ENCODE measurements around the gene MACC1. TPM values are rescaled to one million over a fixed set of nuclear protein-coding genes. Genes with fewer than 3 reads are reported as not detected.
A peak's percentile ranks its signal among the peaks of the same experiment; 100 is the strongest.

Gene MACC1
- total and polyA plus RNA-seq, 10 of the 15 experiments (the other 5 are each of a cell fraction or from before 2014, with no cell fraction given): 6.0 to 61.1 (median 12.7) TPM

- H3K9ac ChIP-seq (ENCODE audit: control insufficient read depth, insufficient read depth, low read length): no peak overlapping the region
- FAIRE-seq (no peak), DNase-seq (ENCODE audit: low read depth, low spot score) (no peak), ATAC-seq (no peak)
- no peak overlapping the region for H3K4me2 ChIP-seq (ENCODE audit: control insufficient read depth, insufficient read depth)
- H3K4me3 ChIP-seq: peak overlapping the region; percentile 31; the same call in 1 of the 2 replicates
- TF ChIP-seq LARP7 (IDR thresholded peaks at IDR 0.05) (0 out of 2 replicates have a peak, but pooled peaks have one; percentile 24), ZBTB33 (IDR thresholded peaks at IDR 0.05) (no peak), ZNF274 (IDR thresholded peaks at IDR 0.05; ENCODE audit: insufficient read depth, insufficient read length) (no peak), ZNF217 (IDR thresholded peaks at IDR 0.05) (peak; percentile 64; the same call in 1 of the 2 replicates)
- no TSS peak for BruUV-seq (replicated peaks)
- H3K36me3 ChIP-seq (ENCODE audit: control insufficient read depth in 2 of 2, insufficient read depth in 2 of 2, low read length in 1 of 2): peaks cover 0 to 8% of the 10 kb centered on the region in 2 experiments; a peak in 2 of 4 replicates
- H3K9me3 ChIP-seq (replicated peaks; ENCODE audit: control insufficient read depth, insufficient read depth, low read length): peaks cover 33% of the 10 kb centered on the region
- H3K4me1 ChIP-seq (ENCODE audit: control insufficient read depth, insufficient read depth, low read length): peaks cover 5% of the 10 kb centered on the region
- 96% methylated on average over 1 of the region's 1 CpG for WGBS (ENCODE audit: insufficient coverage, insufficient replicate concordance, low lambda C conversion rate, missing lambda C conversion rate)
- ChIA-PET SMC1A (ENCODE audit: uncharacterized antibody, unreplicated experiment) (interaction anchor here (1.0 to 16.9 kb wide), 18 partner anchors 9 to 119 kb away, joined by 3 to 474 read pairs (median 7); partner anchors contain the start of gene ITGB8), POLR2A (interaction anchor here (1.0 to 3.6 kb wide), 10 partner anchors 8 to 123 kb away, joined by 3 to 49 read pairs (median 4); partner anchors contain the start of gene ITGB8), CTCF (interaction anchor here (0.9 to 2.6 kb wide), 9 partner anchors 11 to 116 kb away, joined by 3 to 11 read pairs (median 7); no protein-coding TSS in a partner anchor), RAD21 (ENCODE audit: unreplicated experiment) (interaction anchor here (0.5 to 2.9 kb wide), 15 partner anchors 11 to 117 kb away, joined by 3 to 19 read pairs (median 6); partner anchors contain the start of gene ITGB8)
- H3K79me2 ChIP-seq (ENCODE audit: control insufficient read depth, insufficient read depth, low read length): peaks cover 77% of the 10 kb centered on the region
- H2AFZ ChIP-seq (ENCODE audit: control insufficient read depth, low read depth, low read length): no peak overlapping the region
- H3K27me3 ChIP-seq (replicated peaks in 1 of 2; ENCODE audit: control insufficient read depth in 2 of 2, insufficient read depth in 2 of 2, low read length in 1 of 2): no peaks in the 10 kb centered on the region
- intact Hi-C loops (cut with micrococcal nuclease; ENCODE audit: unreplicated experiment) (no loop called here), in situ Hi-C loops (cut with MboI) (no loop called here)
- H3K27ac ChIP-seq (ENCODE audit: control insufficient read depth, insufficient read depth): no peak overlapping the region
- no peaks in the 10 kb centered on the region for H4K20me1 ChIP-seq (ENCODE audit: control insufficient read depth, insufficient read depth)
Observed at GRCh38 chr7:20213378-20213777, 3.8 kb downstream of the MACC1 start.

GRCh38 chr7:20211376-20211775 lies 5.8 kb downstream of the MACC1 start:
- in situ Hi-C loops (cut with MboI): no loop called here
- H2AFZ ChIP-seq (ENCODE audit: control insufficient read depth, low read depth, low read length): no peak overlapping the region
- no peaks in the 10 kb centered on the region for H3K4me1 ChIP-seq (ENCODE audit: control insufficient read depth, insufficient read depth, low read length)
- H3K4me2 ChIP-seq (ENCODE audit: control insufficient read depth, insufficient read depth): no peak overlapping the region
- H3K27ac ChIP-seq (ENCODE audit: control insufficient read depth, insufficient read depth): no peak overlapping the region
- no peaks in the 10 kb centered on the region for H4K20me1 ChIP-seq (ENCODE audit: control insufficient read depth, insufficient read depth)
- ATAC-seq (no peak), FAIRE-seq (no peak), DNase-seq (ENCODE audit: low read depth, low spot score) (no peak)
- TF ChIP-seq PAX8 (IDR thresholded peaks at IDR 0.05) (no peak), TAF1 (IDR thresholded peaks at IDR 0.05; ENCODE audit: borderline replicate concordance, low read depth, low read length) (no peak), ELK1 (IDR thresholded peaks at IDR 0.05; ENCODE audit: low read depth, low read length) (no peak), SIN3A (IDR thresholded peaks at IDR 0.05; ENCODE audit: low read depth, low read length) (no peak), REST (IDR thresholded peaks at IDR 0.05; ENCODE audit: low read depth, low read length) (no peak), YY1 (IDR thresholded peaks at IDR 0.05; ENCODE audit: low read depth, low read length) (no peak)
- peaks cover under 1 to 8% of the 10 kb centered on the region in 2 experiments; a peak in 3 of 4 replicates for H3K36me3 ChIP-seq (ENCODE audit: control insufficient read depth in 2 of 2, insufficient read depth in 2 of 2, low read length in 1 of 2)
- 91% methylated on average over 3 of the region's 3 CpGs for WGBS (ENCODE audit: insufficient coverage, insufficient replicate concordance, low lambda C conversion rate, missing lambda C conversion rate)
- H3K27me3 ChIP-seq (replicated peaks in 1 of 2; ENCODE audit: control insufficient read depth in 2 of 2, insufficient read depth in 2 of 2, low read length in 1 of 2): no peaks in the 10 kb centered on the region
- intact Hi-C loops (cut with micrococcal nuclease; ENCODE audit: unreplicated experiment): no loop called here
- no peak overlapping the region for H3K9ac ChIP-seq (ENCODE audit: control insufficient read depth, insufficient read depth, low read length)
- no peak overlapping the region; the same call in 1 of the 2 replicates for H3K4me3 ChIP-seq
- H3K9me3 ChIP-seq (replicated peaks; ENCODE audit: control insufficient read depth, insufficient read depth, low read length): peaks cover 41% of the 10 kb centered on the region
- H3K79me2 ChIP-seq (ENCODE audit: control insufficient read depth, insufficient read depth, low read length): peaks cover 69% of the 10 kb centered on the region
- CTCF ChIA-PET: interaction anchor here (0.8 kb wide), 1 partner anchor 10 kb away, joined by 3 read pairs; no protein-coding TSS in a partner anchor
- no TSS peak for BruUV-seq (replicated peaks)
- POLR2A ChIA-PET: interaction anchor here (1.0 to 3.6 kb wide), 2 partner anchors 9 to 69 kb away, joined by 3 to 49 read pairs; no protein-coding TSS in a partner anchor
- RAD21 ChIA-PET (ENCODE audit: unreplicated experiment): no interaction called here
- SMC1A ChIA-PET (ENCODE audit: uncharacterized antibody, unreplicated experiment): interaction anchor here (1.0 to 16.9 kb wide), 3 partner anchors 26 to 227 kb away, joined by 3 to 474 read pairs (median 27); no protein-coding TSS in a partner anchor

Data from GM12878 (cell line).